WTC11 (cell line): ENCODE results near the gene TTC28. TPM values are rescaled to one million over a fixed set of nuclear protein-coding genes. Genes with fewer than 3 reads are reported as not detected.
"Not testable (repeated sequence)": the region's sequence is repeated elsewhere in the genome, so short reads cannot be mapped to it uniquely, and the experiment has no call there.

ENCODE experiments used
- ATAC-seq: fragments of 200-7000 bp; cut with Tn5 transposase; 2 replicates; pipeline ENCODE4 v1.10.0; 2021; ENCODE audit warnings: mild to moderate bottlenecking, moderate library complexity
- CTCF ChIA-PET: fragments of 300-600 bp; sonication (Branson Sonifier 250); formaldehyde crosslinking; loops from one replicate; lab custom pipeline; 2021; ENCODE audit warnings: antibody characterized with exemption; lab: Charles Lee
- POLR2A ChIA-PET: fragments of 350-600 bp; sonication (Branson Sonifier 250); formaldehyde crosslinking; loops from one replicate; lab custom pipeline; 2021; ENCODE audit warnings: antibody characterized with exemption; lab: Charles Lee
- DNase-seq: peaks from one replicate; pipeline ENCODE4 v3.0.0; 2021; ENCODE audit warnings: low spot score
- H3K27ac Mint-ChIP-seq: 2 replicates; pipeline ENCODE4 v1.8.0; 2021; ENCODE audit warnings: mixed read lengths
- H3K27me3 Mint-ChIP-seq: 2 replicates; pipeline ENCODE4 v1.8.0; 2021; ENCODE audit warnings: low read depth, mild to moderate bottlenecking, moderate library complexity, mixed read lengths
- H3K36me3 Mint-ChIP-seq: 2 replicates; pipeline ENCODE4 v1.8.0; 2021; ENCODE audit warnings: mixed read lengths
- H3K4me1 Mint-ChIP-seq: 2 replicates; pipeline ENCODE4 v1.8.0; 2022; ENCODE audit warnings: mixed read lengths
- H3K4me3 Mint-ChIP-seq: 2 replicates; pipeline ENCODE4 v1.8.0; 2021; ENCODE audit warnings: mild to moderate bottlenecking, moderate library complexity, mixed read lengths
- H3K9me3 Mint-ChIP-seq: 2 replicates; pipeline ENCODE4 v1.8.0; 2021; ENCODE audit warnings: mixed read lengths
- AR ChIP-seq: fragments of 250-450 bp; sonication (Bioruptor Pico); IDR thresholded peaks from 2 replicates; pipeline ENCODE4 v1.9.0; 2021; ENCODE audit warnings: mild to moderate bottlenecking
- ARID4B ChIP-seq: sonication (generic); formaldehyde crosslinking; IDR thresholded peaks from 2 replicates; pipeline ENCODE4 v1.8.0; 2023; ENCODE audit warnings: missing genetic modification reagents, mild to moderate bottlenecking, borderline replicate concordance
- ATF6 ChIP-seq: sonication (generic); formaldehyde crosslinking; IDR thresholded peaks from 2 replicates; pipeline ENCODE4 v1.8.1; 2023; ENCODE audit warnings: mild to moderate bottlenecking, missing genetic modification reagents
- CREB1 ChIP-seq: sonication (generic); formaldehyde crosslinking; IDR thresholded peaks from 2 replicates; pipeline ENCODE4 v1.8.0; 2023; ENCODE audit warnings: mild to moderate bottlenecking, missing genetic modification reagents
- FOXJ3 ChIP-seq: sonication (generic); formaldehyde crosslinking; IDR thresholded peaks from 2 replicates; pipeline ENCODE4 v1.9.0; 2021; ENCODE audit warnings: missing genetic modification reagents, mild to moderate bottlenecking, borderline replicate concordance
- GABPB1 ChIP-seq: sonication (generic); formaldehyde crosslinking; IDR thresholded peaks from 2 replicates; pipeline ENCODE4 v1.8.1; 2023; ENCODE audit warnings: mild to moderate bottlenecking, missing genetic modification reagents
- IRF2 ChIP-seq: sonication (generic); formaldehyde crosslinking; IDR thresholded peaks from 2 replicates; pipeline ENCODE4 v1.8.0; 2022; ENCODE audit warnings: low read depth, missing genetic modification reagents, borderline replicate concordance
- NFE2L1 ChIP-seq: sonication (generic); formaldehyde crosslinking; IDR thresholded peaks from 2 replicates; pipeline ENCODE4 v1.8.1; 2023; ENCODE audit warnings: missing genetic modification reagents
- OVOL2 ChIP-seq: fragments of 250-450 bp; sonication (Bioruptor Pico); IDR thresholded peaks from 2 replicates; pipeline ENCODE4 v1.9.0; 2021; ENCODE audit warnings: mild to moderate bottlenecking, borderline replicate concordance
- PREB ChIP-seq: sonication (generic); formaldehyde crosslinking; IDR thresholded peaks from 2 replicates; pipeline ENCODE4 v1.8.1; 2022; ENCODE audit warnings: mild to moderate bottlenecking, missing genetic modification reagents, moderate library complexity, borderline replicate concordance
- RORB ChIP-seq: fragments of 250-450 bp; sonication (Bioruptor Pico); IDR thresholded peaks from 2 replicates; pipeline ENCODE4 v1.9.0; 2021; ENCODE audit warnings: mild to moderate bottlenecking
- STAT6 ChIP-seq: sonication (generic); formaldehyde crosslinking; conservative IDR thresholded peaks from 2 replicates; pipeline ENCODE4 v1.8.1; 2023; ENCODE audit warnings: mild to moderate bottlenecking, low read depth, missing genetic modification reagents, moderate library complexity
- TEAD1 ChIP-seq: sonication (generic); formaldehyde crosslinking; IDR thresholded peaks from 2 replicates; pipeline ENCODE4 v1.8.0; 2022; ENCODE audit warnings: mild to moderate bottlenecking, missing genetic modification reagents
- ZNF263 ChIP-seq: sonication (generic); formaldehyde crosslinking; IDR thresholded peaks from 2 replicates; pipeline ENCODE4 v1.8.1; 2022; ENCODE audit warnings: low read depth, mild to moderate bottlenecking, moderate library complexity, missing genetic modification reagents
- ZSCAN18 ChIP-seq: fragments of 250-450 bp; sonication (Bioruptor Pico); IDR thresholded peaks from 2 replicates; pipeline ENCODE4 v2.1.2; 2022; ENCODE audit warnings: mild to moderate bottlenecking, moderate library complexity
- total RNA-seq: library from RNA; stranded (reverse); gene quantifications from 3 replicates; pipeline ENCODE4 v1.2.3, GENCODE V29; 2021

Gene TTC28
- total RNA-seq, 1 experiment from 2014 or later = 13.0 TPM

- H3K4me1 Mint-ChIP-seq = peaks cover 3% of the 10 kb centered on the region; the same call in 1 of the 2 replicates
- no peak overlapping the region for H3K4me3 Mint-ChIP-seq
- ATAC-seq = no peak
- peaks cover 3% of the 10 kb centered on the region; the same call in 1 of the 2 replicates for H3K36me3 Mint-ChIP-seq
- CTCF ChIA-PET = no interaction called here
- TF ChIP-seq PREB (CRISPR knock-in tag) (no peak), CREB1 (CRISPR knock-in tag) (no peak), NFE2L1 (CRISPR knock-in tag) (no peak), IRF2 (CRISPR knock-in tag) (no peak), STAT6 (CRISPR knock-in tag) (no peak)
- POLR2A ChIA-PET = no interaction called here
- no peak for DNase-seq
- H3K27ac Mint-ChIP-seq = no peak overlapping the region
- H3K9me3 Mint-ChIP-seq = peaks cover 17% of the 10 kb centered on the region
- no peaks in the 10 kb centered on the region for H3K27me3 Mint-ChIP-seq
Observed at GRCh38 chr22:28669387-28669786, 10.3 kb downstream of the TTC28 start.

GRCh38 chr22:28663569-28663942, 16.1 kb downstream of the TTC28 start:
- CTCF ChIA-PET = not testable (repeated sequence)

GRCh38 chr22:28658448-28658847, 21.2 kb downstream of the TTC28 start:
- POLR2A ChIA-PET = no interaction called here
- no peak for TF ChIP-seq TEAD1
- no peak for TF ChIP-seq GABPB1
- CTCF ChIA-PET = no interaction called here
- no peak overlapping the region for H3K4me3 Mint-ChIP-seq
- no peak overlapping the region for H3K27ac Mint-ChIP-seq
- no peak for DNase-seq
- H3K36me3 Mint-ChIP-seq = no peaks in the 10 kb centered on the region
- ATAC-seq = no peak
- H3K9me3 Mint-ChIP-seq = no peaks in the 10 kb centered on the region
- 0 out of 2 replicates have a peak, but pooled peaks cover 4% of the 10 kb centered on the region for H3K4me1 Mint-ChIP-seq
- no peaks in the 10 kb centered on the region for H3K27me3 Mint-ChIP-seq

More at GRCh38 chr22:28663569-28663942, 16.1 kb downstream of the TTC28 start:
- ATAC-seq, H3K27me3 Mint-ChIP-seq, H3K9me3 Mint-ChIP-seq, H3K4me3 Mint-ChIP-seq, H3K4me1 Mint-ChIP-seq, H3K36me3 Mint-ChIP-seq, DNase-seq, POLR2A ChIA-PET, H3K27ac Mint-ChIP-seq: not testable (repeated sequence)

GRCh38 chr22:28656181-28656580, 23.5 kb downstream of the TTC28 start:
- DNase-seq (no peak), ATAC-seq (no peak)
- Mint-ChIP-seq H3K27ac (no peak overlapping the region), H3K4me1 (no peaks in the 10 kb centered on the region), H3K27me3 (no peaks in the 10 kb centered on the region), H3K4me3 (no peak overlapping the region), H3K9me3 (peaks cover 9% of the 10 kb centered on the region), H3K36me3 (0 out of 2 replicates have a peak, but pooled peaks cover 6% of the 10 kb centered on the region)
- CTCF ChIA-PET = no interaction called here
- POLR2A ChIA-PET = no interaction called here
- no peak for TF ChIP-seq ARID4B (CRISPR knock-in tag)
- no peak for TF ChIP-seq ZNF263 (CRISPR knock-in tag)
- TF ChIP-seq RORB = no peak
- TF ChIP-seq AR (CRISPR knock-in tag) = no peak
- no peak for TF ChIP-seq FOXJ3 (CRISPR knock-in tag)
- TF ChIP-seq OVOL2 (CRISPR knock-in tag) = no peak
- TF ChIP-seq ATF6 (CRISPR knock-in tag) = no peak
- TF ChIP-seq ZSCAN18 = no peak
